Gastroesophageal sphincter (tissue), 3 donors: ENCODE data around the gene GALNT17.

Experiments
- EP300 ChIP-seq: sonication (generic); formaldehyde crosslinking; IDR thresholded peaks from one replicate; pipeline ENCODE4 v1.6.1; 2017; ENCODE audit warnings: antibody characterized with exemption, mild to moderate bottlenecking
- POLR2A ChIP-seq, 2 donors: fragments of 450-650 bp; IDR thresholded peaks; one replicate each; pipeline ENCODE4 v1.6.1; 2017; ENCODE audit warnings: antibody characterized with exemption in 2 of 2, mild to moderate bottlenecking in 2 of 2, moderate library complexity in 1 of 2
- POLR2AphosphoS5 ChIP-seq: sonication (generic); formaldehyde crosslinking; IDR thresholded peaks from one replicate; pipeline ENCODE4 v1.6.1; 2017; ENCODE audit warnings: antibody characterized with exemption
- TF ChIP-seq, protein P1 (sequence below), 4 experiments: fragments of 200-600 bp in 2 of 4; fragments of 450-650 bp in 2 of 4; sonication (generic) in 1 of 4; IDR thresholded peaks; one replicate each; pipeline ENCODE4 v1.5.1; 2017 to 2019; ENCODE audit warnings: antibody characterized with exemption in 4 of 4, mild to moderate bottlenecking in 2 of 4, moderate library complexity in 2 of 4

GRCh38 chr7:71691538-71691937 is 559.6 kb downstream of the GALNT17 start:
- TF ChIP-seq, protein P1, sequence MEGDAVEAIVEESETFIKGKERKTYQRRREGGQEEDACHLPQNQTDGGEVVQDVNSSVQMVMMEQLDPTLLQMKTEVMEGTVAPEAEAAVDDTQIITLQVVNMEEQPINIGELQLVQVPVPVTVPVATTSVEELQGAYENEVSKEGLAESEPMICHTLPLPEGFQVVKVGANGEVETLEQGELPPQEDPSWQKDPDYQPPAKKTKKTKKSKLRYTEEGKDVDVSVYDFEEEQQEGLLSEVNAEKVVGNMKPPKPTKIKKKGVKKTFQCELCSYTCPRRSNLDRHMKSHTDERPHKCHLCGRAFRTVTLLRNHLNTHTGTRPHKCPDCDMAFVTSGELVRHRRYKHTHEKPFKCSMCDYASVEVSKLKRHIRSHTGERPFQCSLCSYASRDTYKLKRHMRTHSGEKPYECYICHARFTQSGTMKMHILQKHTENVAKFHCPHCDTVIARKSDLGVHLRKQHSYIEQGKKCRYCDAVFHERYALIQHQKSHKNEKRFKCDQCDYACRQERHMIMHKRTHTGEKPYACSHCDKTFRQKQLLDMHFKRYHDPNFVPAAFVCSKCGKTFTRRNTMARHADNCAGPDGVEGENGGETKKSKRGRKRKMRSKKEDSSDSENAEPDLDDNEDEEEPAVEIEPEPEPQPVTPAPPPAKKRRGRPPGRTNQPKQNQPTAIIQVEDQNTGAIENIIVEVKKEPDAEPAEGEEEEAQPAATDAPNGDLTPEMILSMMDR (IDR thresholded peaks at IDR 0.05) = no peak
- TF ChIP-seq POLR2AphosphoS5 = no peak
- no peak for TF ChIP-seq POLR2A (IDR thresholded peaks at IDR 0.05)
- no peak for TF ChIP-seq EP300
